SU-DHL-6 (cell line): ENCODE results near the gene CISD3.

Experiments
- H2AFZ ChIP-seq: fragments of 200-600 bp; sonication (generic); 2 replicates; pipeline ENCODE4 v1.6.1; 2014; ENCODE audit warnings: low read depth, mild to moderate bottlenecking, moderate library complexity, mixed read lengths, antibody characterized with exemption, low read length; ENCODE audit not compliant: severe bottlenecking
- H3F3A ChIP-seq: fragments of 200-600 bp; shearing (Covaris generic); 2 replicates; pipeline ENCODE4 v1.6.0; 2016; ENCODE audit warnings: antibody characterized with exemption, mild to moderate bottlenecking; ENCODE audit not compliant: insufficient read depth
- H3K27ac ChIP-seq: fragments of 200-600 bp; sonication (generic); 2 replicates; pipeline ENCODE4 v1.5.1; 2016; ENCODE audit warnings: low read depth, mild to moderate bottlenecking, low read length, moderate library complexity, mixed read lengths
- H3K27me3 ChIP-seq: fragments of 200-600 bp; sonication (generic), shearing (Covaris generic); 2 replicates; pipeline ENCODE4 v1.6.0; 2014; ENCODE audit warnings: mild to moderate bottlenecking, low read length
- H3K36me3 ChIP-seq: fragments of 200-600 bp; sonication (generic); 2 replicates; pipeline ENCODE4 v1.6.1; 2014; ENCODE audit warnings: mild to moderate bottlenecking, low read length, mixed read lengths
- H3K4me2 ChIP-seq: fragments of 300-600, 200-600 bp; shearing (Covaris generic), sonication (generic); 2 replicates; pipeline ENCODE4 v1.6.0; 2014; ENCODE audit warnings: low read length, low read depth, mild to moderate bottlenecking; ENCODE audit not compliant: poor library complexity, severe bottlenecking
- H3K4me3 ChIP-seq: fragments of 200-600 bp; sonication (generic); 2 replicates; pipeline ENCODE4 v1.5.1; 2014; ENCODE audit warnings: antibody characterized with exemption, low read length, mild to moderate bottlenecking, mixed read lengths; ENCODE audit not compliant: insufficient read depth, poor library complexity, severe bottlenecking
- H3K79me2 ChIP-seq: fragments of 200-600 bp; sonication (generic); 2 replicates; pipeline ENCODE4 v1.6.1; 2014; ENCODE audit warnings: mild to moderate bottlenecking, low read length, moderate library complexity; ENCODE audit not compliant: insufficient read depth
- H3K9ac ChIP-seq: fragments of 200-600 bp; sonication (generic); 2 replicates; pipeline ENCODE4 v1.7.0; 2014; ENCODE audit warnings: mild to moderate bottlenecking, low read length
- H3K9me2 ChIP-seq: fragments of 200-600 bp; sonication (generic); replicated peaks from 2 replicates; pipeline ENCODE4 v1.6.1; 2014; ENCODE audit warnings: low read length; ENCODE audit not compliant: insufficient read depth
- H3K9me3 ChIP-seq: fragments of 200-600 bp; sonication (generic); 2 replicates; pipeline ENCODE4 v1.6.1; 2014; ENCODE audit warnings: low read length, mixed read lengths; ENCODE audit not compliant: insufficient read depth
- H4K20me1 ChIP-seq: fragments of 200-600 bp; sonication (generic); 2 replicates; pipeline ENCODE4 v1.6.1; 2014; ENCODE audit warnings: low read depth, mild to moderate bottlenecking, antibody characterized with exemption, low read length, moderate library complexity, mixed read lengths
- CTCF ChIP-seq: fragments of 200-600 bp; sonication (generic); IDR thresholded peaks from one replicate; pipeline ENCODE4 v1.5.1; 2017; ENCODE audit warnings: antibody characterized with exemption, mild to moderate bottlenecking, low read length, moderate library complexity; ENCODE audit not compliant: insufficient read depth, poor library complexity, severe bottlenecking
- EZH2phosphoT487 ChIP-seq: fragments of 200-600 bp; sonication (generic), shearing (Covaris generic); conservative IDR thresholded peaks from 2 replicates; pipeline ENCODE4 v1.6.1; 2018; ENCODE audit warnings: mild to moderate bottlenecking, antibody characterized with exemption, low read length, moderate library complexity, mixed read lengths

The CISD3 gene

GRCh38 chr17:38741921-38742410 is 11.8 kb downstream of the CISD3 start:
- Histone ChIP-seq H4K20me1 (no peaks in the 10 kb centered on the region), H3K4me3 (no peak overlapping the region), H3K36me3 (no peaks in the 10 kb centered on the region), H3K9ac (no peak overlapping the region), H3K79me2 (no peaks in the 10 kb centered on the region), H3F3A (no peaks in the 10 kb centered on the region), H3K9me3 (no peaks in the 10 kb centered on the region), H3K27me3 (no peaks in the 10 kb centered on the region), H2AFZ (no peak overlapping the region), H3K27ac (no peak overlapping the region), H3K9me2 (no peaks in the 10 kb centered on the region), H3K4me2 (no peak overlapping the region)
- no peak for TF ChIP-seq CTCF
- TF ChIP-seq EZH2phosphoT487: no peak

- H3K9me3 ChIP-seq: no peaks in the 10 kb centered on the region
- H3K9me2 ChIP-seq: no peaks in the 10 kb centered on the region
- H2AFZ ChIP-seq: no peak overlapping the region
- no peaks in the 10 kb centered on the region for H3K79me2 ChIP-seq
- H3K27me3 ChIP-seq: no peaks in the 10 kb centered on the region
- no peak overlapping the region for H3K4me3 ChIP-seq
- H3K27ac ChIP-seq: no peak overlapping the region
- no peak overlapping the region for H3K9ac ChIP-seq
- no peaks in the 10 kb centered on the region for H4K20me1 ChIP-seq
- no peak for TF ChIP-seq EZH2phosphoT487
- no peak for TF ChIP-seq CTCF
- H3K36me3 ChIP-seq: no peaks in the 10 kb centered on the region
- H3F3A ChIP-seq: no peaks in the 10 kb centered on the region
- H3K4me2 ChIP-seq: no peak overlapping the region
Measured at GRCh38 chr17:38742411-38743308, 12.5 kb downstream of the CISD3 start.

GRCh38 chr17:38743556-38744171 is 13.5 kb downstream of the CISD3 start:
- Histone ChIP-seq H3K9ac (no peak overlapping the region), H3K27me3 (no peaks in the 10 kb centered on the region), H4K20me1 (no peaks in the 10 kb centered on the region), H2AFZ (no peak overlapping the region), H3K4me3 (no peak overlapping the region), H3K27ac (no peak overlapping the region), H3F3A (no peaks in the 10 kb centered on the region), H3K79me2 (no peaks in the 10 kb centered on the region), H3K36me3 (no peaks in the 10 kb centered on the region), H3K9me3 (no peaks in the 10 kb centered on the region), H3K4me2 (no peak overlapping the region), H3K9me2 (no peaks in the 10 kb centered on the region)
- TF ChIP-seq CTCF: no peak
- TF ChIP-seq EZH2phosphoT487: no peak
